OCI-LY7 (cell line): ENCODE results near the gene FBXL22. TPM values are rescaled to one million over a fixed set of nuclear protein-coding genes. Genes with fewer than 3 reads are reported as not detected.

Experiments
- Bru-seq: library from RNA; stranded (reverse); fragments of 400-500 nt; gene quantifications from one replicate; lab custom pipeline; 2021; lab: Mats Ljungman, UMichigan
- BruChase-seq, 2 experiments: library from RNA; stranded (reverse); fragments of 400-500 nt; gene quantifications; one replicate each; lab custom pipeline; 2021; lab: Mats Ljungman, UMichigan
- BruUV-seq: library from RNA; stranded (reverse); fragments of 400-500 nt; replicated peaks from 2 replicates; lab custom pipeline; 2021; lab: Mats Ljungman, UMichigan
- CTCF ChIA-PET: fragments of 300-600 bp; sonication (Branson Sonifier 250); formaldehyde crosslinking; loops from one replicate; lab custom pipeline; 2022; ENCODE audit warnings: antibody characterized with exemption; ENCODE audit not compliant: unreplicated experiment; lab: Charles Lee
- POLR2A ChIA-PET: fragments of 300-600 bp; sonication (Branson Sonifier 250); formaldehyde crosslinking; loops from one replicate; lab custom pipeline; 2022; ENCODE audit warnings: antibody characterized with exemption; lab: Charles Lee
- DNase-seq: peaks from one replicate; pipeline ENCODE4 v3.0.0-alpha.2; 2015; ENCODE audit warnings: low spot score
- H2AFZ ChIP-seq: fragments of 200-600 bp; sonication (generic), shearing (Covaris generic); 2 replicates; pipeline ENCODE4 v1.6.1; 2014; ENCODE audit warnings: mild to moderate bottlenecking, antibody characterized with exemption, low read length, moderate library complexity
- H3K27ac ChIP-seq: fragments of 200-600 bp; sonication (generic); 2 replicates; pipeline ENCODE4 v1.5.1; 2014; ENCODE audit warnings: mixed run types, low read depth, mild to moderate bottlenecking, moderate library complexity, low read length, inconsistent platforms; ENCODE audit not compliant: poor library complexity, severe bottlenecking
- H3K36me3 ChIP-seq: fragments of 200-600 bp; sonication (generic); 2 replicates; pipeline ENCODE4 v1.6.1; 2014; ENCODE audit warnings: mild to moderate bottlenecking, antibody characterized with exemption, low read length, moderate library complexity, mixed read lengths; ENCODE audit not compliant: insufficient read depth
- H3K4me1 ChIP-seq: fragments of 200-600 bp; sonication (generic); 2 replicates; pipeline ENCODE4 v1.5.1; 2014; ENCODE audit warnings: mild to moderate bottlenecking, low read length; ENCODE audit not compliant: insufficient read depth, poor library complexity, severe bottlenecking
- H3K4me2 ChIP-seq: fragments of 200-600 bp; sonication (generic); 2 replicates; pipeline ENCODE4 v1.6.1; 2014; ENCODE audit warnings: mild to moderate bottlenecking, low read length
- H3K4me3 ChIP-seq: fragments of 200-600 bp; sonication (generic); 2 replicates; pipeline ENCODE4 v1.5.1; 2014; ENCODE audit warnings: mild to moderate bottlenecking, low read depth, low read length; ENCODE audit not compliant: poor library complexity, severe bottlenecking
- H3K79me2 ChIP-seq: fragments of 200-600 bp; sonication (generic); 2 replicates; pipeline ENCODE4 v1.6.1; 2016; ENCODE audit warnings: low read depth, mild to moderate bottlenecking, low read length, moderate library complexity, mixed read lengths; ENCODE audit not compliant: insufficient read depth
- H3K9me2 ChIP-seq: fragments of 200-600 bp; sonication (generic); 2 replicates; pipeline ENCODE4 v1.6.1; 2016; ENCODE audit warnings: mild to moderate bottlenecking, low read length, mixed read lengths; ENCODE audit not compliant: insufficient read depth
- H3K9me3 ChIP-seq: fragments of 200-600 bp; sonication (generic); 2 replicates; pipeline ENCODE4 v1.6.1; 2014; ENCODE audit warnings: mild to moderate bottlenecking, mixed run types, low read length, mixed read lengths
- H4K20me1 ChIP-seq: fragments of 200-600 bp; sonication (generic); 2 replicates; pipeline ENCODE4 v1.6.1; 2014; ENCODE audit warnings: mild to moderate bottlenecking, antibody characterized with exemption, low read length, moderate library complexity, mixed read lengths; ENCODE audit not compliant: insufficient read depth
- EZH2phosphoT487 ChIP-seq: fragments of 200-600 bp; sonication (generic); IDR thresholded peaks from 2 replicates; pipeline ENCODE4 v1.6.1; 2018; ENCODE audit warnings: low read depth, borderline replicate concordance, mild to moderate bottlenecking, mixed run types, antibody characterized with exemption, low read length, moderate library complexity, mixed read lengths
- intact Hi-C: fragments of 100-400 bp; cut with micrococcal nuclease; formaldehyde crosslinking; loops from one replicate; pipeline ENCODE4 v1.10.0; 2022; ENCODE audit not compliant: unreplicated experiment
- long read RNA-seq: library from polyadenylated mRNA; stranded (forward); transcript quantifications from one replicate; pipeline ENCODE4 v2.0.0, GENCODE V29; 2022
- total RNA-seq, 2 experiments: library from RNA; depleted of rRNA in 1 of 2; stranded (reverse); fragments of >200 nt in 1 of 2; shearing (Covaris generic) in 1 of 2; gene quantifications; 2 replicates each; pipeline ENCODE4 v1.2.3, GENCODE V29; 2014 to 2022
- TF ChIP-seq, protein P1 (sequence below): fragments of 200-600 bp; sonication (generic); conservative IDR thresholded peaks from 2 replicates; pipeline ENCODE4 v1.5.1; 2014; ENCODE audit warnings: mild to moderate bottlenecking, antibody characterized with exemption, low read length, moderate library complexity, mixed read lengths

FBXL22 gene, protein sequence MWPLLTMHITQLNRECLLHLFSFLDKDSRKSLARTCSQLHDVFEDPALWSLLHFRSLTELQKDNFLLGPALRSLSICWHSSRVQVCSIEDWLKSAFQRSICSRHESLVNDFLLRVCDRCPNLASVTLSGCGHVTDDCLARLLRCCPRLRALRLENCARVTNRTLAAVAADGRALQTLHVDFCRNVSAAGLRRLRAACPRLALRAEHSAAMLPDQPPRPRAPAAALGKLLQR
- total RNA-seq (2014; rRNA removed; shearing (Covaris generic)), result 0.19 and 0.62 TPM in 2 replicates
- 0.37 TPM in 1 of 2 replicates, not detected in the other for total RNA-seq (2022)
- Bru-seq, nascent RNA, result percentile 26 among the genes with signal in this experiment
- not detected for BruChase-seq, experiment 1, labeled RNA remaining after a 6-hour chase
- percentile 19 among the genes with signal in this experiment for BruChase-seq, experiment 2, labeled RNA remaining after a 2-hour chase
- long read RNA-seq, result 0 reads

DNA sequence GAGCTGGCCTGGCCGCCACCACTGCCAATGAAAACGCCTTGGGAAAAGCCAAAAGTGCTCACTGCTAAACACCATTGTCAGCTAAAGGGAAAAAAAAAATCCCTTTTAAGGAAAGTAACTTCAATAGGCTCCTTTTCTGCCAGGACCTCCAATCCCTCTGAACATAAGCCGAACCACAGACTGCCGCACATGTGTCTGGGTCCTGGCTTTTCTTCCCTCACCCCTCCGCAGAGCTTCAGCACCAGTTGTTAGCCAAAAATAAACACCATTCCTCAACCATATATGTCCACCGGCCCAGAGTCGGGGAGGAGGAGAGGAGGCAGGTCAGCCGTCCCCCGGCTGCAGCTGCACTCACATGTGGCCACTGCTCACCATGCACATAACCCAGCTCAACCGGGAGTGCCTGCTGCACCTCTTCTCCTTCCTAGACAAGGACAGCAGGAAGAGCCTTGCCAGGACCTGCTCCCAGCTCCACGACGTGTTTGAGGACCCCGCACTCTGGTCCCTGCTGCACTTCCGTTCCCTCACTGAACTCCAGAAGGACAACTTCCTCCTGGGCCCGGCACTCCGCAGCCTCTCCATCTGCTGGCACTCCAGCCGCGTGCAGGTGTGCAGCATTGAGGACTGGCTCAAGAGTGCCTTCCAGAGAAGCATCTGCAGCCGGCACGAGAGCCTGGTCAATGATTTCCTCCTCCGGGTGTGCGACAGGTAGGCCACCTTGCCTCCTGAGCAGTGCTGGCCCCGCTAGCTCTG is at the start of gene FBXL22:
TSS of gene FBXL22 (plus strand) at position 350 of the 753 bp plus-strand sequence. CDS start at position 356, 6 bp downstream.
- peaks cover 25% of the 10 kb centered on the region for H3K36me3 ChIP-seq
- no peak within 1 kb of the TSS; the same call in 1 of the 2 replicates for H3K4me2 ChIP-seq
- no peak within 1 kb of the TSS for H3K27ac ChIP-seq
- intact Hi-C loops, result loop anchor here (5.0 kb wide), 1 partner anchor 90 kb away; no protein-coding TSS in a partner anchor
- CTCF ChIA-PET, result no interaction called here
- no peaks in the 10 kb centered on the region for H3K9me3 ChIP-seq
- no TSS peak for BruUV-seq
- no peaks in the 10 kb centered on the region for H4K20me1 ChIP-seq
- DNase-seq, result no peak
- TF ChIP-seq, protein P1, sequence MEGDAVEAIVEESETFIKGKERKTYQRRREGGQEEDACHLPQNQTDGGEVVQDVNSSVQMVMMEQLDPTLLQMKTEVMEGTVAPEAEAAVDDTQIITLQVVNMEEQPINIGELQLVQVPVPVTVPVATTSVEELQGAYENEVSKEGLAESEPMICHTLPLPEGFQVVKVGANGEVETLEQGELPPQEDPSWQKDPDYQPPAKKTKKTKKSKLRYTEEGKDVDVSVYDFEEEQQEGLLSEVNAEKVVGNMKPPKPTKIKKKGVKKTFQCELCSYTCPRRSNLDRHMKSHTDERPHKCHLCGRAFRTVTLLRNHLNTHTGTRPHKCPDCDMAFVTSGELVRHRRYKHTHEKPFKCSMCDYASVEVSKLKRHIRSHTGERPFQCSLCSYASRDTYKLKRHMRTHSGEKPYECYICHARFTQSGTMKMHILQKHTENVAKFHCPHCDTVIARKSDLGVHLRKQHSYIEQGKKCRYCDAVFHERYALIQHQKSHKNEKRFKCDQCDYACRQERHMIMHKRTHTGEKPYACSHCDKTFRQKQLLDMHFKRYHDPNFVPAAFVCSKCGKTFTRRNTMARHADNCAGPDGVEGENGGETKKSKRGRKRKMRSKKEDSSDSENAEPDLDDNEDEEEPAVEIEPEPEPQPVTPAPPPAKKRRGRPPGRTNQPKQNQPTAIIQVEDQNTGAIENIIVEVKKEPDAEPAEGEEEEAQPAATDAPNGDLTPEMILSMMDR, result no peak
- no peak for TF ChIP-seq EZH2phosphoT487
- no peak within 1 kb of the TSS for H2AFZ ChIP-seq
- H3K4me3 ChIP-seq, result no peak within 1 kb of the TSS
- H3K9me2 ChIP-seq, result no peaks in the 10 kb centered on the region
- no peaks in the 10 kb centered on the region for H3K79me2 ChIP-seq
- peaks cover 49% of the 10 kb centered on the region for H3K4me1 ChIP-seq
- POLR2A ChIA-PET, result interaction anchor here (0.7 to 1.5 kb wide), 2 partner anchors 91 to 131 kb away, joined by 3 to 4 read pairs; no protein-coding TSS in a partner anchor

DNA sequence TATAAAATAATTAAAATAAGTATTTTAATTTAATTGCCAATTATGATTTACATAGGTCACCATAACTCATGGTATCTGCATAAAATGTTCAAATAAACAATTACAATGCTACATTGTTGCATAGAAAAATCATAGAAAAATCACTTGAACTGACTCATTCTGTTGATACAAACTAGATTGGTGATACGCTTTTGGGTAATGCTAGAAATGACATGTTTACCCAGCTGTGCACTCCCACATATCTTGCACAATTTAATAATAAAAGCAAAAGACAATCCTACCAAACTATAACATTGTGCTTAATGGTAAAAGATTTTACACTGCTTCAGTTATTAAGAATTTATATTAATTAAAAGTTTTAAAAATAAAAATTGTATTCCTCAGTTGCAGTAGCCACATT is 45.8 kb upstream of the FBXL22 start:
- BruUV-seq, result no TSS peak

More for the DNA sequence above, 45.8 kb upstream of the FBXL22 start:
- intact Hi-C loops, result no loop called here
- Histone ChIP-seq H3K4me2 (no peak overlapping the region), H3K4me3 (no peak overlapping the region), H2AFZ (no peak overlapping the region), H3K36me3 (peaks cover 34% of the 10 kb centered on the region), H3K79me2 (no peaks in the 10 kb centered on the region), H3K9me3 (no peaks in the 10 kb centered on the region), H4K20me1 (no peaks in the 10 kb centered on the region), H3K4me1 (peaks cover 7% of the 10 kb centered on the region), H3K9me2 (no peaks in the 10 kb centered on the region), H3K27ac (no peak overlapping the region)
- CTCF ChIA-PET, result no interaction called here
- TF ChIP-seq EZH2phosphoT487, result no peak
- TF ChIP-seq, protein P1, result no peak
- DNase-seq, result no peak
- POLR2A ChIA-PET, result interaction anchor here (0.7 to 1.1 kb wide), 3 partner anchors 19 to 105 kb away, joined by 3 read pairs; no protein-coding TSS in a partner anchor
